Right cardiac atrium (tissue), 5 donors: Measurements from ENCODE around the gene CFAP46. TPM values are rescaled to one million over a fixed set of nuclear protein-coding genes. Genes with fewer than 3 reads are reported as not detected.
A peak's percentile ranks its signal among the peaks of the same experiment; 100 is the strongest.

Source experiments
- ATAC-seq, 2 donors: fragments of 200-7000 bp; cut with Tn5 transposase; one replicate each; pipeline versions ENCODE4 v1.8.0 to v1.9.1; 2020; ENCODE audit warnings: moderate library complexity in 2 of 2, mild to moderate bottlenecking in 1 of 2
- DNase-seq, 3 donors: peaks; one replicate each; pipeline ENCODE4 v3.0.0-alpha.2; 2020
- H3K27ac ChIP-seq: one replicate; pipeline ENCODE4 v1.5.1; 2013; ENCODE audit warnings: mild to moderate bottlenecking, low read length, control low read depth, moderate library complexity
- H3K27me3 ChIP-seq: one replicate; pipeline ENCODE4 v1.6.1; 2013; ENCODE audit not compliant: control insufficient read depth, insufficient read depth
- H3K4me1 ChIP-seq: one replicate; pipeline ENCODE4 v1.6.1; 2013; ENCODE audit warnings: low read length; ENCODE audit not compliant: control insufficient read depth, insufficient read depth
- H3K4me3 ChIP-seq: one replicate; pipeline ENCODE4 v1.5.1; 2013; ENCODE audit warnings: low read length, control low read depth
- H3K9me3 ChIP-seq: one replicate; pipeline ENCODE4 v1.6.1; 2013; ENCODE audit warnings: low read length; ENCODE audit not compliant: control insufficient read depth
- WGBS: extraction: QIAGEN DNeasy Blood & Tissue Kit; methylation state at CpG from one replicate; pipeline ENCODE4 v1.1.7; 2013; 5-methylcytosine and 5-hydroxymethylcytosine counted together
- intact Hi-C, 4 donors: fragments of 100-400 bp; cut with DNase I; formaldehyde crosslinking; loops; one replicate each; pipeline versions ENCODE4 v1.11.0 to v1.14.0; 2022 to 2023
- polyA plus RNA-seq: library from polyadenylated mRNA; stranded (reverse); fragments of 200-250 nt; gene quantifications from one replicate; pipeline ENCODE4 v1.2.3, GENCODE V29; 2013
- total RNA-seq, 4 donors: library from RNA; stranded (reverse); fragmentation: NEBNext Ultra II Directional; extraction: Animal tissue kit (Norgen Biotek cat#: 25700); gene quantifications; one replicate each; pipeline ENCODE4 v1.2.1, GENCODE V29; 2021
- donor health status: healthy with polysubstance abuse.
- donor health status: DM: no; HTN: yes; CAD: no.
- donor health status: DM: no; HTN: no; CAD: no.
- donor health status: DM: no; HTN: yes; CAD: no; lungs with severe emphysema.
- donor health status: DM: yes; HTN: yes; CAD: no.

Gene CFAP46
- total and polyA plus RNA-seq, 5 donors: 1.00 to 1.8 (median 1.6) TPM

GRCh38 chr10:132817701-132818211 is 124.6 kb downstream of the CFAP46 start:
- 81% methylated on average over 29 of the region's 29 CpGs for WGBS
- H3K4me1 ChIP-seq: no peaks in the 10 kb centered on the region
- H3K27me3 ChIP-seq: no peaks in the 10 kb centered on the region
- H3K9me3 ChIP-seq: no peaks in the 10 kb centered on the region
- H3K27ac ChIP-seq: no peak overlapping the region
- intact Hi-C loops: no loop called here
- no peak overlapping the region for H3K4me3 ChIP-seq
- DNase-seq: peak in 2 of 3 donors; percentile 41
- ATAC-seq: no peak

GRCh38 chr10:132816718-132817117 is 125.7 kb downstream of the CFAP46 start:
- Histone ChIP-seq H3K4me1 (no peaks in the 10 kb centered on the region), H3K27ac (no peak overlapping the region), H3K4me3 (no peak overlapping the region), H3K9me3 (no peaks in the 10 kb centered on the region), H3K27me3 (no peaks in the 10 kb centered on the region)
- intact Hi-C loops: no loop called here
- DNase-seq (no peak), ATAC-seq (no peak)
- 75% methylated on average over 12 of the region's 12 CpGs for WGBS

- intact Hi-C loops: no loop called here
- ATAC-seq (no peak), DNase-seq (no peak)
- no peaks in the 10 kb centered on the region for H3K4me1 ChIP-seq
- no peak overlapping the region for H3K27ac ChIP-seq
- no peaks in the 10 kb centered on the region for H3K9me3 ChIP-seq
- H3K4me3 ChIP-seq: no peak overlapping the region
- WGBS: 65% methylated on average over 18 of the region's 18 CpGs
- no peaks in the 10 kb centered on the region for H3K27me3 ChIP-seq
These were observed 127.1 kb downstream of the CFAP46 start for GRCh38 chr10:132815168-132815857.

- Histone ChIP-seq H3K27me3 (no peaks in the 10 kb centered on the region), H3K4me1 (no peaks in the 10 kb centered on the region), H3K9me3 (no peaks in the 10 kb centered on the region), H3K27ac (no peak overlapping the region), H3K4me3 (no peak overlapping the region)
- ATAC-seq (no peak), DNase-seq (peak in 1 of 3 donors; percentile 42)
- 79% methylated on average over 16 of the region's 16 CpGs for WGBS
- intact Hi-C loops: no loop called here
These were observed 127.9 kb downstream of the CFAP46 start for GRCh38 chr10:132814469-132814856.

- H3K4me3 ChIP-seq: no peak overlapping the region
- H3K9me3 ChIP-seq: no peaks in the 10 kb centered on the region
- 66% methylated on average over 25 of the region's 28 CpGs for WGBS
- H3K27ac ChIP-seq: no peak overlapping the region
- DNase-seq: peak in 1 of 3 donors; percentile 37
- no peaks in the 10 kb centered on the region for H3K27me3 ChIP-seq
- intact Hi-C loops: no loop called here
- no peaks in the 10 kb centered on the region for H3K4me1 ChIP-seq
- ATAC-seq: no peak
These were observed 128.6 kb downstream of the CFAP46 start for GRCh38 chr10:132813560-132814468.

- no peak overlapping the region for H3K4me3 ChIP-seq
- peak in 1 of 3 donors; percentile 31 for DNase-seq
- no peaks in the 10 kb centered on the region for H3K27me3 ChIP-seq
- H3K9me3 ChIP-seq: no peaks in the 10 kb centered on the region
- intact Hi-C loops: no loop called here
- no peak overlapping the region for H3K27ac ChIP-seq
- ATAC-seq: no peak
- H3K4me1 ChIP-seq: no peaks in the 10 kb centered on the region
- WGBS: 84% methylated on average over 10 of the region's 10 CpGs
These were observed 129.4 kb downstream of the CFAP46 start for GRCh38 chr10:132813001-132813401.

- intact Hi-C loops: no loop called here
- Histone ChIP-seq H3K4me1 (no peaks in the 10 kb centered on the region), H3K9me3 (no peaks in the 10 kb centered on the region), H3K27me3 (no peaks in the 10 kb centered on the region), H3K27ac (no peak overlapping the region), H3K4me3 (no peak overlapping the region)
- WGBS: 75% methylated on average over 11 of the region's 11 CpGs
- DNase-seq: peak in 1 of 3 donors; percentile 35
- ATAC-seq: no peak
These were observed 129.8 kb downstream of the CFAP46 start for GRCh38 chr10:132812520-132812919.

GRCh38 chr10:132811891-132812481 is 130.4 kb downstream of the CFAP46 start:
- H3K27me3 ChIP-seq: no peaks in the 10 kb centered on the region

GRCh38 chr10:132810807-132811700 is 131.3 kb downstream of the CFAP46 start:
- H3K4me1 ChIP-seq: no peaks in the 10 kb centered on the region
- no peak overlapping the region for H3K27ac ChIP-seq
- no peaks in the 10 kb centered on the region for H3K9me3 ChIP-seq
- H3K4me3 ChIP-seq: no peak overlapping the region
- WGBS: 75% methylated on average over 33 of the region's 33 CpGs
- intact Hi-C loops: no loop called here
- DNase-seq (peak in 1 of 3 donors; percentile 56), ATAC-seq (no peak)
- no peaks in the 10 kb centered on the region for H3K27me3 ChIP-seq

More at GRCh38 chr10:132811891-132812481, 130.4 kb downstream of the CFAP46 start:
- H3K4me1 ChIP-seq: no peaks in the 10 kb centered on the region
- 77% methylated on average over 26 of the region's 26 CpGs for WGBS
- H3K9me3 ChIP-seq: no peaks in the 10 kb centered on the region
- intact Hi-C loops: no loop called here
- ATAC-seq (no peak), DNase-seq (peak in 1 of 3 donors; percentile 45)
- H3K27ac ChIP-seq: no peak overlapping the region
- H3K4me3 ChIP-seq: no peak overlapping the region

GRCh38 chr10:132810141-132810806 is 132.1 kb downstream of the CFAP46 start:
- WGBS: 77% methylated on average over 39 of the region's 39 CpGs
- no peaks in the 10 kb centered on the region for H3K9me3 ChIP-seq
- intact Hi-C loops: no loop called here
- DNase-seq (peak in 1 of 3 donors; percentile 48), ATAC-seq (no peak)
- no peaks in the 10 kb centered on the region for H3K27me3 ChIP-seq
- no peak overlapping the region for H3K27ac ChIP-seq
- no peaks in the 10 kb centered on the region for H3K4me1 ChIP-seq
- H3K4me3 ChIP-seq: no peak overlapping the region
